ENCODE data around the gene RTTN. TPM values are rescaled to one million over a fixed set of nuclear protein-coding genes. Genes with fewer than 3 reads are reported as not detected.

Gene RTTN
- polyA plus RNA-seq, 1 donor (not counting 4 experiments of a cell fraction or from before 2014, with no cell fraction given): 77.3 TPM

DNA sequence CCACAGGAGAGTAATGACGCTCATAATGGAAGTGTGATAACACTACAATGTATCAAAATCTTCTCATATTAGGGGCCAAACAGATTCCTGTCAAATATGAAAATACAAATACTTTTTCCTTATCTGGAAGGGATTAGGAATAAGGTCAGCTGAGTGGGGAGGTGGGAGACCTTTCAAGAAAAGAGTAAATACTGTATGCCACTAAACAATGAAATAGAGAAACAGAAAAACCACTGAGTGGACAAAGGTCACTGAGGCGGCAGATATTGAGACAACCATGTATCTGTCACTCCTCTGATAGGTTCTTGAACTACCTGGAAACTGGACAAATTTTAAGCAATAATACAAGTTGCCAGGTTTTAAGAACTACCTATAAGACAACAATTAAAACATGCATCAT, 59.3 kb downstream of the RTTN start:
- Histone ChIP-seq H2AFZ (ENCODE audit: control insufficient read depth, low read length) (no peak overlapping the region), H3K4me1 (ENCODE audit: control insufficient read depth, extremely low read depth, insufficient read depth, low read length) (no peaks in the 10 kb centered on the region), H3K4me3 (ENCODE audit: control insufficient read depth in 2 of 3, extremely low read depth in 1 of 3, insufficient read depth in 2 of 3, low read depth in 1 of 3, low read length in 3 of 3) (no peak overlapping the region), H3K9me1 (ENCODE audit: control insufficient read depth, extremely low read depth, insufficient read depth, low read length) (no peaks in the 10 kb centered on the region), H3K79me2 (ENCODE audit: control insufficient read depth, insufficient read depth, low read length) (no peaks in the 10 kb centered on the region), H3K27me3 (ENCODE audit: control insufficient read depth, extremely low read depth, insufficient read depth, low read length) (no peaks in the 10 kb centered on the region), H3K9me3 (ENCODE audit: control insufficient read depth, low read depth, low read length) (no peaks in the 10 kb centered on the region), H3K36me3 (ENCODE audit: control insufficient read depth in 2 of 2, extremely low read depth in 1 of 2, insufficient read depth in 2 of 2, low read length in 2 of 2) (peaks cover 2 to 6% of the 10 kb centered on the region in 2 experiments), H3K4me2 (ENCODE audit: control insufficient read depth, extremely low read depth, insufficient read depth, low read depth, low read length) (no peak overlapping the region), H3K27ac (ENCODE audit: control insufficient read depth, insufficient read depth, low read length) (no peak overlapping the region), H3K9ac (ENCODE audit: control insufficient read depth, extremely low read depth, insufficient read depth, low read length) (no peak overlapping the region), H4K20me1 (ENCODE audit: control insufficient read depth, extremely low read depth, insufficient read depth, low read length) (no peaks in the 10 kb centered on the region)
- TF ChIP-seq, protein P1, sequence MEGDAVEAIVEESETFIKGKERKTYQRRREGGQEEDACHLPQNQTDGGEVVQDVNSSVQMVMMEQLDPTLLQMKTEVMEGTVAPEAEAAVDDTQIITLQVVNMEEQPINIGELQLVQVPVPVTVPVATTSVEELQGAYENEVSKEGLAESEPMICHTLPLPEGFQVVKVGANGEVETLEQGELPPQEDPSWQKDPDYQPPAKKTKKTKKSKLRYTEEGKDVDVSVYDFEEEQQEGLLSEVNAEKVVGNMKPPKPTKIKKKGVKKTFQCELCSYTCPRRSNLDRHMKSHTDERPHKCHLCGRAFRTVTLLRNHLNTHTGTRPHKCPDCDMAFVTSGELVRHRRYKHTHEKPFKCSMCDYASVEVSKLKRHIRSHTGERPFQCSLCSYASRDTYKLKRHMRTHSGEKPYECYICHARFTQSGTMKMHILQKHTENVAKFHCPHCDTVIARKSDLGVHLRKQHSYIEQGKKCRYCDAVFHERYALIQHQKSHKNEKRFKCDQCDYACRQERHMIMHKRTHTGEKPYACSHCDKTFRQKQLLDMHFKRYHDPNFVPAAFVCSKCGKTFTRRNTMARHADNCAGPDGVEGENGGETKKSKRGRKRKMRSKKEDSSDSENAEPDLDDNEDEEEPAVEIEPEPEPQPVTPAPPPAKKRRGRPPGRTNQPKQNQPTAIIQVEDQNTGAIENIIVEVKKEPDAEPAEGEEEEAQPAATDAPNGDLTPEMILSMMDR (optimal IDR thresholded peaks at IDR 0.05 in 1 of 3, IDR thresholded peaks at IDR 0.05 in 1 of 3, conservative IDR thresholded peaks at IDR 0.05 in 1 of 3; ENCODE audit: extremely low read depth in 1 of 3, insufficient read depth in 2 of 3, low read length in 3 of 3): no peak
- no peak for TF ChIP-seq EZH2 (IDR thresholded peaks at IDR 0.05; ENCODE audit: low read length)
- no peak for DNase-seq (ENCODE audit: low read depth, low spot score)
- dilution Hi-C loops (cut with MboI; ENCODE audit: extremely low pct_ligation_motif_present, low sequenced_read_pairs): no loop called here
- no peak for FAIRE-seq

DNA sequence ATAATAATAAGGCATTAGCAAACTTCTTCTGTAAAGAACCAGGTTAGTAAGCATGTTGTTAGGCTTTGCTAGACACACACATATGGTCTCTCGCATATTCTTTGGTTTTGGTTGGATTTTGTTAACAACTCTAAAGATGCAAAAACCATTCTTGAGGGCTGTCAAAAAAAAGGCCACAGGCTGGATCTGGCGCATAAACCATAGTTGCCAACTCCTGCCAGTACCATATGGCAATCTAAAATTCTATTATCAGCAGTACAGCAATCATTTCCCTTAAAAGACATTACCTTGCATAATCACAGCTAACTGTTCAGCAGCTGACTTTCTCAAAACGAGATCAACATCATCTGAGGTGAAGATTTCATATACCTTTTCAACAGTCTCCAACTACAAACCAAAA, 63.5 kb downstream of the RTTN start:
- no peaks in the 10 kb centered on the region for H3K9me1 ChIP-seq (ENCODE audit: control insufficient read depth, extremely low read depth, insufficient read depth, low read length)
- no peak overlapping the region for H3K27ac ChIP-seq (ENCODE audit: control insufficient read depth, insufficient read depth, low read length)
- no peak overlapping the region for H3K4me3 ChIP-seq (ENCODE audit: control insufficient read depth in 2 of 3, extremely low read depth in 1 of 3, insufficient read depth in 2 of 3, low read depth in 1 of 3, low read length in 3 of 3)
- no peak for DNase-seq (ENCODE audit: low read depth, low spot score)
- H3K36me3 ChIP-seq (ENCODE audit: control insufficient read depth in 2 of 2, extremely low read depth in 1 of 2, insufficient read depth in 2 of 2, low read length in 2 of 2): no peaks in the 10 kb centered on the region
- no peaks in the 10 kb centered on the region for H3K79me2 ChIP-seq (ENCODE audit: control insufficient read depth, insufficient read depth, low read length)
- no peaks in the 10 kb centered on the region for H3K9me3 ChIP-seq (ENCODE audit: control insufficient read depth, low read depth, low read length)
- no peak for TF ChIP-seq EZH2 (IDR thresholded peaks at IDR 0.05; ENCODE audit: low read length)
- TF ChIP-seq, protein P1 (optimal IDR thresholded peaks at IDR 0.05 in 1 of 3, IDR thresholded peaks at IDR 0.05 in 1 of 3, conservative IDR thresholded peaks at IDR 0.05 in 1 of 3; ENCODE audit: extremely low read depth in 1 of 3, insufficient read depth in 2 of 3, low read length in 3 of 3): no peak
- no peaks in the 10 kb centered on the region for H3K27me3 ChIP-seq (ENCODE audit: control insufficient read depth, extremely low read depth, insufficient read depth, low read length)
- H4K20me1 ChIP-seq (ENCODE audit: control insufficient read depth, extremely low read depth, insufficient read depth, low read length): no peaks in the 10 kb centered on the region
- H3K4me2 ChIP-seq (ENCODE audit: control insufficient read depth, extremely low read depth, insufficient read depth, low read depth, low read length): no peak overlapping the region
- H2AFZ ChIP-seq (ENCODE audit: control insufficient read depth, low read length): no peak overlapping the region
- dilution Hi-C loops (cut with MboI; ENCODE audit: extremely low pct_ligation_motif_present, low sequenced_read_pairs): no loop called here
- H3K4me1 ChIP-seq (ENCODE audit: control insufficient read depth, extremely low read depth, insufficient read depth, low read length): no peaks in the 10 kb centered on the region
- no peak for FAIRE-seq
- no peak overlapping the region for H3K9ac ChIP-seq (ENCODE audit: control insufficient read depth, extremely low read depth, insufficient read depth, low read length)

Measured in keratinocyte (primary cell).